ENCODE results near the gene EPHX1. TPM values are rescaled to one million over a fixed set of nuclear protein-coding genes. Genes with fewer than 3 reads are reported as not detected.

EPHX1 gene
- total and polyA plus RNA-seq, 2 of the 8 experiments (the other 6 are each of a cell fraction or from before 2014, with no cell fraction given): 45.3 to 79.1 TPM

GRCh38 chr1:225813214-225813964, 3.5 kb downstream of the EPHX1 start:
- H3K4me2 ChIP-seq (ENCODE audit: insufficient read depth in 1 of 2, low read depth in 2 of 2, low read length in 2 of 2): no peak overlapping the region; a peak in 1 of 4 replicates
- H3K79me1 ChIP-seq (ENCODE audit: low read depth, low read length): peaks cover 9% of the 10 kb centered on the region
- H3K27me3 ChIP-seq (replicated peaks in 1 of 4; ENCODE audit: control insufficient read depth in 3 of 4, extremely low read depth in 1 of 4, insufficient read depth in 3 of 4, low read length in 3 of 4): peaks cover 0 to 4% (median 0%) of the 10 kb centered on the region in 4 experiments; a peak in 1 of 7 replicates
- H4K5ac ChIP-seq (ENCODE audit: insufficient read length, low read depth, low read length): no peak overlapping the region
- H2BK20ac ChIP-seq (ENCODE audit: low read length): no peak overlapping the region
- DNase-seq (ENCODE audit: low read depth in 1 of 2, low spot score in 2 of 2): no peak
- no peak overlapping the region for H2BK120ac ChIP-seq (replicated peaks; ENCODE audit: low read depth, low read length)
- H3K23me2 ChIP-seq (ENCODE audit: low read depth, low read length): peaks cover 4% of the 10 kb centered on the region; the same call in 1 of the 2 replicates
- no peak for FAIRE-seq
- H3K79me2 ChIP-seq (ENCODE audit: control insufficient read depth in 1 of 2, insufficient read depth in 2 of 2, low read length in 2 of 2): peaks cover 0 to 25% of the 10 kb centered on the region in 2 experiments; a peak in 1 of 4 replicates
- CTCF ChIA-PET (ENCODE audit: partially characterized antibody): interaction anchor here (0.6 to 8.4 kb wide), 22 partner anchors 9 to 338 kb away, joined by 3 to 50 read pairs (median 5); partner anchors contain the start of gene SRP9
- 73% methylated on average over 9 of the region's 10 CpGs; no CpG with 5 or more reads in 1 of the 2 experiments for WGBS, 2 experiments (ENCODE audit: extremely low coverage in 1 of 2, insufficient coverage in 1 of 2, insufficient read length in 1 of 2, insufficient replicate concordance in 2 of 2, low coverage in 1 of 2, low lambda C conversion rate in 2 of 2, missing lambda C conversion rate in 1 of 2)
- H3K36me3 ChIP-seq (ENCODE audit: control insufficient read depth in 2 of 4, insufficient read depth in 4 of 4, low read length in 3 of 4): no peaks in the 10 kb centered on the region
- H3K4me3 ChIP-seq (ENCODE audit: extremely low read depth in 1 of 4, insufficient read depth in 2 of 4, low read depth in 3 of 4, low read length in 4 of 4): no peak overlapping the region
- H3K18ac ChIP-seq (ENCODE audit: extremely low read depth, low read length): no peak overlapping the region
- TF ChIP-seq TEAD4 (IDR thresholded peaks at IDR 0.05; ENCODE audit: low read depth, low read length) (0 out of 2 replicates have a peak, but pooled peaks have one; percentile 53), POLR2A (IDR thresholded peaks at IDR 0.05; ENCODE audit: control extremely low read depth in 1 of 2, low read depth in 2 of 2, low read length in 2 of 2) (no peak)
- H3K56ac ChIP-seq (replicated peaks; ENCODE audit: insufficient read length, low read depth, low read length): no peak overlapping the region
- peaks cover 18 to 43% (median 28%) of the 10 kb centered on the region in 4 experiments for H3K4me1 ChIP-seq (replicated peaks in 1 of 4; ENCODE audit: control insufficient read depth in 3 of 4, insufficient read depth in 4 of 4, low read length in 3 of 4)
- POLR2A ChIA-PET (ENCODE audit: partially characterized antibody): interaction anchor here (0.9 to 13.3 kb wide), 11 partner anchors 10 to 86 kb away, joined by 3 to 166 read pairs (median 4); partner anchors contain the start of genes SRP9 and TMEM63A
- no peak overlapping the region for H2BK15ac ChIP-seq (ENCODE audit: low read length)
- H4K20me1 ChIP-seq (replicated peaks in 1 of 2; ENCODE audit: control insufficient read depth in 1 of 2, insufficient read depth in 2 of 2, low read length in 2 of 2): peaks cover 0 to 2% of the 10 kb centered on the region in 2 experiments
- no peak overlapping the region for H3K23ac ChIP-seq (ENCODE audit: insufficient read length)
- no peak overlapping the region for H4K8ac ChIP-seq (ENCODE audit: extremely low read depth, insufficient read depth, low read length)
- no peak overlapping the region for H3K14ac ChIP-seq (ENCODE audit: insufficient read length)
- 0 out of 2 replicates have a peak overlapping the region, but pooled peaks have one; percentile 6 for H2BK5ac ChIP-seq (ENCODE audit: low read depth, low read length)
- no peaks in the 10 kb centered on the region for H3K9me3 ChIP-seq (ENCODE audit: insufficient read depth in 2 of 2, low read depth in 1 of 2, low read length in 1 of 2)
- no peak overlapping the region for H3K27ac ChIP-seq (ENCODE audit: low read depth, low read length)
- no peak overlapping the region for H3K9ac ChIP-seq (replicated peaks in 1 of 4; ENCODE audit: extremely low read depth in 1 of 4, low read depth in 3 of 4, low read length in 3 of 4)
- H3K4ac ChIP-seq (replicated peaks; ENCODE audit: insufficient read length, low read depth, low read length): no peak overlapping the region
- H4K91ac ChIP-seq (replicated peaks; ENCODE audit: insufficient read length, low read length): no peak overlapping the region
- peak overlapping the region; percentile 57 for H2AK5ac ChIP-seq (ENCODE audit: low read depth, low read length)
- no peak overlapping the region for H2AFZ ChIP-seq (ENCODE audit: low read length)
- H2BK12ac ChIP-seq (ENCODE audit: low read depth, low read length): peak overlapping the region; percentile 52; the same call in 1 of the 2 replicates
